HepG2 (cell line): ENCODE results near the gene SYNE3. TPM values are rescaled to one million over a fixed set of nuclear protein-coding genes. Genes with fewer than 3 reads are reported as not detected.
A peak's percentile ranks its signal among the peaks of the same experiment; 100 is the strongest.

ENCODE experiments used
- AKNA ChIP-seq: sonication (generic); formaldehyde crosslinking; IDR thresholded peaks from 2 replicates; pipeline ENCODE4 v1.4.0; 2020; ENCODE audit warnings: missing genetic modification reagents, borderline replicate concordance
- E2F1 ChIP-seq: sonication (generic); formaldehyde crosslinking; IDR thresholded peaks from 2 replicates; pipeline ENCODE4 v1.5.0; 2020; ENCODE audit warnings: missing genetic modification reagents
- HMG20B ChIP-seq: conservative IDR thresholded peaks from 2 replicates; pipeline ENCODE4 v1.6.1; 2016; ENCODE audit warnings: missing genetic modification reagents, missing compliant biosample characterization
- HNRNPK ChIP-seq: fragments of 200-400 bp; formaldehyde crosslinking; IDR thresholded peaks from 2 replicates; pipeline ENCODE4 v1.6.1; 2018; ENCODE audit warnings: low read length, low read depth, moderate library complexity, mild to moderate bottlenecking; ENCODE audit not compliant: poor library complexity, severe bottlenecking
- KDM5B ChIP-seq: sonication (generic); formaldehyde crosslinking; IDR thresholded peaks from 2 replicates; pipeline ENCODE4 v1.4.0; 2020; ENCODE audit warnings: missing genetic modification reagents, mild to moderate bottlenecking, borderline replicate concordance
- MIER2 ChIP-seq: IDR thresholded peaks from 2 replicates; pipeline ENCODE4 v1.6.1; 2016; ENCODE audit warnings: missing biosample characterization, missing genetic modification reagents
- ZBTB43 ChIP-seq: sonication (generic); formaldehyde crosslinking; conservative IDR thresholded peaks from 2 replicates; pipeline ENCODE4 v1.4.0; 2020; ENCODE audit warnings: missing genetic modification reagents
- ZFP36 ChIP-seq: fragments of 150-350 bp; IDR thresholded peaks from 2 replicates; pipeline ENCODE4 v1.6.1; 2018; ENCODE audit warnings: borderline replicate concordance, low read length, low read depth; ENCODE audit not compliant: partially characterized antibody
- ZNF136 ChIP-seq: sonication (generic); formaldehyde crosslinking; IDR thresholded peaks from 2 replicates; pipeline ENCODE4 v1.8.1; 2022; ENCODE audit warnings: low read depth, mild to moderate bottlenecking, moderate library complexity, missing genetic modification reagents
- ZNF263 ChIP-seq: sonication (generic); formaldehyde crosslinking; IDR thresholded peaks from 2 replicates; pipeline ENCODE4 v1.4.0; 2020; ENCODE audit warnings: missing genetic modification reagents
- ZNF34 ChIP-seq: sonication (generic); formaldehyde crosslinking; IDR thresholded peaks from 2 replicates; pipeline ENCODE4 v1.4.0; 2020; ENCODE audit warnings: mild to moderate bottlenecking, missing genetic modification reagents, borderline replicate concordance
- ZNF558 ChIP-seq: sonication (generic); formaldehyde crosslinking; IDR thresholded peaks from 2 replicates; pipeline ENCODE4 v1.9.0; 2022; ENCODE audit warnings: mild to moderate bottlenecking, missing genetic modification reagents, borderline replicate concordance
- polyA plus RNA-seq, 8 experiments: library from polyadenylated mRNA; depleted of rRNA in 3 of 8; stranded (reverse) in 7 of 8; unstranded in 1 of 8; fragments of >200 nt; fragmentation: Illumina TruSeq in 4 of 8; extraction: Trizol in 4 of 8; gene quantifications; 2 replicates each; pipeline versions ENCODE4 v1.2.1 to v1.2.3, GENCODE V29; 2011 to 2016; ENCODE audit warnings: low read depth in 4 of 8, missing spikeins in 1 of 8, mixed read lengths in 1 of 8; ENCODE audit not compliant: insufficient read depth in 1 of 8
- total RNA-seq, 5 experiments: library from RNA; depleted of rRNA; stranded (reverse); fragments of >200 nt; fragmentation: Illumina TruSeq; extraction: Trizol; gene quantifications; 2 replicates each; pipeline ENCODE4 v1.2.3, GENCODE V29; 2016; ENCODE audit warnings: low read depth in 1 of 5

SYNE3 gene
- total and polyA plus RNA-seq, 2 of the 13 experiments (the other 11 are each of a cell fraction or from before 2014, with no cell fraction given): 7.8 to 8.0 TPM

- no peak for TF ChIP-seq ZFP36
- no peak for TF ChIP-seq E2F1 (CRISPR knock-in tag)
- TF ChIP-seq MIER2: no peak
- no peak for TF ChIP-seq HMG20B
- no peak for TF ChIP-seq ZNF558 (CRISPR knock-in tag)
- peak; percentile 81 for TF ChIP-seq HNRNPK
- 0 out of 2 replicates have a peak, but pooled peaks have one; percentile 35 for TF ChIP-seq KDM5B
- TF ChIP-seq ZNF136 (CRISPR knock-in tag): no peak
- no peak for TF ChIP-seq AKNA
- TF ChIP-seq ZNF263 (CRISPR knock-in tag): no peak
- TF ChIP-seq ZNF34 (CRISPR knock-in tag): no peak
- TF ChIP-seq ZBTB43: no peak
These were observed 27.9 kb downstream of the SYNE3 start (continued) for GRCh38 chr14:95488376-95489213.
